Measurements from ENCODE around the gene MYOCD.

GRCh38 chr17:12732366-12732765, 66.7 kb downstream of the MYOCD start:
- no peak for TF ChIP-seq CTCF (IDR thresholded peaks at IDR 0.05)
- no peak for TF ChIP-seq POLR2A (IDR thresholded peaks at IDR 0.05)
- no peak for TF ChIP-seq POLR2AphosphoS5 (IDR thresholded peaks at IDR 0.05)
- no peak for TF ChIP-seq EP300 (IDR thresholded peaks at IDR 0.05)

Data from stomach (tissue), 4 donors.